Effector memory CD8-positive, alpha-beta T cell (primary cell): Measurements from ENCODE around the gene ARHGAP15.

ENCODE experiments used
- ATAC-seq: fragments of 150-1000 bp; cut with Tn5 transposase; replicated peaks from 2 replicates; pipeline ENCODE4 v1.10.0; 2021; ENCODE audit warnings: mild to moderate bottlenecking, moderate library complexity
- DNase-seq, 3 experiments: peaks; one replicate each; pipeline ENCODE4 v3.0.0; 2021
- H3K27ac Mint-ChIP-seq, 2 donors: one replicate each; pipeline ENCODE4 v1.8.0; 2022; ENCODE audit warnings: mild to moderate bottlenecking in 2 of 2, mixed read lengths in 2 of 2, moderate library complexity in 2 of 2
- H3K27me3 Mint-ChIP-seq, 2 donors: one replicate each; pipeline ENCODE4 v1.8.0; 2022; ENCODE audit warnings: mixed read lengths in 2 of 2
- H3K36me3 Mint-ChIP-seq: one replicate; pipeline ENCODE4 v1.8.0; 2022; ENCODE audit warnings: mild to moderate bottlenecking, moderate library complexity, mixed read lengths; ENCODE audit not compliant: insufficient read depth
- H3K4me1 Mint-ChIP-seq, 2 donors: one replicate each; pipeline ENCODE4 v1.8.0; 2022; ENCODE audit warnings: low read depth in 2 of 2, mixed read lengths in 2 of 2
- H3K4me3 Mint-ChIP-seq, 2 donors: one replicate each; pipeline ENCODE4 v1.8.0; 2022; ENCODE audit warnings: mild to moderate bottlenecking in 2 of 2, mixed read lengths in 2 of 2, moderate library complexity in 2 of 2
- H3K9me3 Mint-ChIP-seq, 2 donors: one replicate each; pipeline ENCODE4 v1.8.0; 2022; ENCODE audit warnings: mixed read lengths in 2 of 2

Gene ARHGAP15

GRCh38 chr2:143229411-143229810 is 100.2 kb downstream of the ARHGAP15 start:
- Mint-ChIP-seq H3K27me3 (no peaks in the 10 kb centered on the region), H3K4me1 (peaks cover 2 to 16% of the 10 kb centered on the region in 2 donors), H3K4me3 (no peak overlapping the region), H3K9me3 (peaks cover 2 to 16% of the 10 kb centered on the region in 2 donors), H3K27ac (no peak overlapping the region), H3K36me3 (peaks cover 18% of the 10 kb centered on the region)
- ATAC-seq (no peak), DNase-seq (no peak)

GRCh38 chr2:143229952-143230351 is 100.7 kb downstream of the ARHGAP15 start:
- DNase-seq, result no peak
- H3K4me3 Mint-ChIP-seq, result no peak overlapping the region
- no peak overlapping the region for H3K27ac Mint-ChIP-seq
- no peak for ATAC-seq
- no peaks in the 10 kb centered on the region for H3K27me3 Mint-ChIP-seq
- peaks cover 2 to 17% of the 10 kb centered on the region in 2 donors for H3K4me1 Mint-ChIP-seq
- H3K9me3 Mint-ChIP-seq, result peaks cover 2 to 17% of the 10 kb centered on the region in 2 donors
- H3K36me3 Mint-ChIP-seq, result peaks cover 16% of the 10 kb centered on the region

DNA sequence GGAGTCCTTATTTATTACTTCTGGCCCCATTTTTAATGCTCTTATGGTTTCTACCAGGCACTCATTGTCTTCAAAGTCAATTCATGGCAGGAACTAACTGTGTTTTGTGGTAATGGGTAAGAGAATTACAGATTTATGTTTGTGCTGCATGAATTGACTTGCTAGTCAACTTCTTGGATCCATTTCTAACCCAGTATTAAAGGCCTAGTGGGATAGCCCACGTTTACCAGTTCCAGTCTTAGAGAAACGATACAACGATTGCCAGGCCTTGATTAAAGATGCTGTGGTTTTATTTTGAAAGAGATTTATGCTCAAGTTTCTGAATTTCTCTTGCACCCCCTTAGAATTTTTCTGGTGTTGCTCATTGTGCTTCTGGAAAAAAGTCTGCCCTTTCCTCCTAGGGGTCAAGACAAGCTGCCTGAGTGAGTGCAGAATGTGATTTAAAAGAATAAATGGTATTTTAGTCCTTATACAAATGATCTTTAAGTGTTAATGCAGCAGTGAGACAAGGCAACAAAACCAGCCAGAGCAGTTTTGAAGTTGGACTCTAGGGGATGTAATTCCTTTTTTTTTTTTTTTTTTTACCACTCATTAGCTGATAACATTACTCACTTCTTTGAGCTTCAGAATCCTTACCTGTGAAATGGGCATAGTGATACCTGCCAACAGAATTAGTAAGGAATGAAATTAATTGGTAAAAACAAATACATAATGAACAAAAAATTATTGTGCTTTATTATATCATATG is 101.5 kb downstream of the ARHGAP15 start:
- peaks cover 2 to 17% of the 10 kb centered on the region in 2 donors for H3K9me3 Mint-ChIP-seq
- no peak for ATAC-seq
- peaks cover 2 to 22% of the 10 kb centered on the region in 2 donors for H3K4me1 Mint-ChIP-seq
- no peak for DNase-seq
- H3K27ac Mint-ChIP-seq, result peak overlapping the region in 1 of 2 donors; percentile 22
- peaks cover 16% of the 10 kb centered on the region for H3K36me3 Mint-ChIP-seq
- H3K4me3 Mint-ChIP-seq, result no peak overlapping the region
- no peaks in the 10 kb centered on the region for H3K27me3 Mint-ChIP-seq

- ATAC-seq (no peak), DNase-seq (no peak)
- H3K36me3 Mint-ChIP-seq, result peaks cover 16% of the 10 kb centered on the region
- H3K27me3 Mint-ChIP-seq, result no peaks in the 10 kb centered on the region
- no peak overlapping the region for H3K4me3 Mint-ChIP-seq
- H3K4me1 Mint-ChIP-seq, result peaks cover 0 to 19% of the 10 kb centered on the region in 2 donors
- H3K9me3 Mint-ChIP-seq, result peaks cover 2 to 17% of the 10 kb centered on the region in 2 donors
- H3K27ac Mint-ChIP-seq, result peak overlapping the region in 1 of 2 donors; percentile 11
Observed at GRCh38 chr2:143231254-143231645, 102.0 kb downstream of the ARHGAP15 start.

DNA sequence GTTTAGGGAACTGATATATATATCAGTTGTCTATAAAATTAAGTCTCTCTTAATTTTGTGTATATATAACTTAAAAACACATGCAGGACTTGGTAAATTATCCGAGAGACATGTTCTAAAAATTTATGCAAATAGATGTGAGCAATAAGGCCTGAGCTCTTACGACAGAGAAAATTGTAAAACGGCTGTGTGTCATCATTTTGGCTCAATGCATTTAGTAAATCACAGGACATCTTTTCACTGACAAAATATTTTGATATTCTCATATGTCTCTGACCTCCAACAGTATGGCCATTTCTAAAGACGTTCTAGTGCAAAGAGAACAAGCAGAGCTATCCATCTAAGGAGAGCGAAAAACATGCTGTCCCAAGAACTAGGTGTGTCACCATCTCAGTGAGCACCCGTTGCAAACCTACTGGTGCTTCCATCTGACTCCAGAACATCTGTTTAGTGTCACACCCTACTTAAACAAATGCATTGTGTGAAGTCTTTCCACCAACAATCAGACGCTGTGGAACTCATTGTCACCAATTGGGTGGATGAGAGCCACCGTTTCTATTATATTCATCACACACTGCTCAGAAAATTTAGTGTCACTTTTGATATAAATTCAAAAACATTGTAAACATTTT is 108.0 kb downstream of the ARHGAP15 start:
- Mint-ChIP-seq H3K27me3 (no peaks in the 10 kb centered on the region), H3K4me3 (no peak overlapping the region), H3K36me3 (peaks cover 9% of the 10 kb centered on the region), H3K27ac (no peak overlapping the region), H3K4me1 (peaks cover 3 to 31% of the 10 kb centered on the region in 2 donors), H3K9me3 (peaks cover 2 to 17% of the 10 kb centered on the region in 2 donors)
- no peak for ATAC-seq
- no peak for DNase-seq

DNA sequence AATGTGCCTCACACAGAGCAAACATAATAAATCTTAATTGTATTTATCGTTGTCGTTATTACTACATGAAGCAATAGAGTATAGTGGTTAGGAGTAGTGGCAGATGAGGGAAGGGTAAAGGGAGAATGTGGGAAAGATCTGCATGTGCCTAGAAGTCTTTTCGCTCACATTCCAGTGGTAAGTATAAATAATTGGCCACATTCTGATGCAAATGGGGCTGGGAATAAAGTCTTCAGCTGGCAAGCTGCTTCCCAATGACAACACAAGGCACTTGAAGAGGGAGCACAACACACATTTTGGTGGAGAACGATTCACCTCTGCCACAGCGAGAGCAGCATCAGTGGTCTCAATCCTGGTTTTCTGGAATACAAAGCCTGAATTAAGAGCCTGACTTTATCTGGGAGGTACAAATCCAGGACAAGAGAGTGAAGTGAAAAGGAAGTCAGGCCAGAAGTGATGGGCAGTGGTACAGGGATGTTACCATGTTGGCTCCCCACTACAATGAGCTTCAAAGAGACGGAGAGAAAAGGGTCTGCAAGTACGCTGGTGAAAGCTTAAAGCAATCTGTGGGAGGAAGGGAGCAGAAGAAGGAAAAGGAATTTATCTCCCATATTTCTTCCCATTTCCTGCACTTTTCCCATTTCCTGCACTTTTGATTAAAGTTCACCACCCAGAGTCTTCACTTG is 112.3 kb downstream of the ARHGAP15 start:
- DNase-seq (no peak), ATAC-seq (no peak)
- Mint-ChIP-seq H3K4me1 (peaks cover 3 to 20% of the 10 kb centered on the region in 2 donors), H3K9me3 (no peaks in the 10 kb centered on the region), H3K27me3 (no peaks in the 10 kb centered on the region), H3K27ac (no peak overlapping the region), H3K4me3 (no peak overlapping the region), H3K36me3 (peaks cover 4% of the 10 kb centered on the region)

DNA sequence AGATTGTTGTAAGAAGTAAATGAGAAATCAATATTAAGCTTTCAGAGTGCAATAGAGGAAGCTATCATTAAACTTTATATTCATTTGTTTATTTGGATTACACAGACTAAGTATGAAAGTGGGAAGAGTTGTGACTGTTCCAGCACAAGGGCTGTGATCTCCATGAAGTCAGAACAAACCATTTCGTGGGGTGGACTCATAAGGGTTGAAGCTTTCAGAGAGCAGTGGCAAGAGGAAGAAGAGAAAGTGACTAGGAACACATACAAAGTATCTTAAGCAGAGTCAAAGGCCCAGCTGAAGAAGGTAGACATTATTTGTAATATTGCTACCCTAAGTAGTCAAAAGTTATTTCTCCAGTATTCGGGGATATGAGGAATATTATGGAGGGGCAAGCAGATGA is 117.0 kb downstream of the ARHGAP15 start:
- H3K4me3 Mint-ChIP-seq, result no peak overlapping the region
- H3K36me3 Mint-ChIP-seq, result peaks cover 10% of the 10 kb centered on the region
- H3K27ac Mint-ChIP-seq, result no peak overlapping the region
- H3K27me3 Mint-ChIP-seq, result no peaks in the 10 kb centered on the region
- no peaks in the 10 kb centered on the region for H3K9me3 Mint-ChIP-seq
- DNase-seq (no peak), ATAC-seq (no peak)
- peaks cover 4 to 18% of the 10 kb centered on the region in 2 donors for H3K4me1 Mint-ChIP-seq

GRCh38 chr2:143246815-143247744 is 117.9 kb downstream of the ARHGAP15 start:
- Mint-ChIP-seq H3K27ac (no peak overlapping the region), H3K27me3 (no peaks in the 10 kb centered on the region), H3K9me3 (no peaks in the 10 kb centered on the region), H3K4me3 (no peak overlapping the region), H3K4me1 (peaks cover 4 to 14% of the 10 kb centered on the region in 2 donors), H3K36me3 (peaks cover 17% of the 10 kb centered on the region)
- peak; percentile 89 for ATAC-seq
- peak in 1 of 3 experiments; percentile 20 for DNase-seq

- no peaks in the 10 kb centered on the region for H3K27me3 Mint-ChIP-seq
- peaks cover 20% of the 10 kb centered on the region for H3K36me3 Mint-ChIP-seq
- H3K27ac Mint-ChIP-seq, result peak overlapping the region; percentile 59 to 70
- no peak overlapping the region for H3K4me3 Mint-ChIP-seq
- peaks cover 11 to 22% of the 10 kb centered on the region in 2 donors for H3K4me1 Mint-ChIP-seq
- H3K9me3 Mint-ChIP-seq, result no peaks in the 10 kb centered on the region
- no peak for DNase-seq
- no peak for ATAC-seq
Observed at GRCh38 chr2:143248631-143249030, 119.4 kb downstream of the ARHGAP15 start.

DNA sequence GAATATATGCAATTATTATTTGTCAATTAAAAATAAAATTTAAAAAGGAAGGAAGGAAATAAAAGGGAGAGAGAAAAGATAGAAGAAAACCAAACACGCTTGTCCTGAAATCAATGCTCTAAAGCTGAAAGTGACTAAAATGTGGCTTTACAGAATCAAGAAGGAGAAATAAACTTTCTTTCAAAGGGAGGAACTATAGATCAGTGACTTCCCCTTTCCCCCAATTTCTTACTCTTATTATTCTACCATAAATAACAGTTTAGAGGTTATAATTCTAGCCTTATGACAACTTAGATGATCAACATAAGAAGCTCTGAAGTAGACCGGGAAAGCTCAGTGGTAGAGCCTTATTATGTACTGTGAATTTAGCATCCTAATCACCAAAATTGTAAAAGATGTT is 122.5 kb downstream of the ARHGAP15 start:
- Mint-ChIP-seq H3K4me1 (peaks cover 29 to 44% of the 10 kb centered on the region in 2 donors), H3K9me3 (no peaks in the 10 kb centered on the region), H3K4me3 (peak overlapping the region; percentile 71 to 72), H3K36me3 (peaks cover 20% of the 10 kb centered on the region), H3K27me3 (no peaks in the 10 kb centered on the region), H3K27ac (peak overlapping the region; percentile 87)
- no peak for ATAC-seq
- DNase-seq, result no peak

DNA sequence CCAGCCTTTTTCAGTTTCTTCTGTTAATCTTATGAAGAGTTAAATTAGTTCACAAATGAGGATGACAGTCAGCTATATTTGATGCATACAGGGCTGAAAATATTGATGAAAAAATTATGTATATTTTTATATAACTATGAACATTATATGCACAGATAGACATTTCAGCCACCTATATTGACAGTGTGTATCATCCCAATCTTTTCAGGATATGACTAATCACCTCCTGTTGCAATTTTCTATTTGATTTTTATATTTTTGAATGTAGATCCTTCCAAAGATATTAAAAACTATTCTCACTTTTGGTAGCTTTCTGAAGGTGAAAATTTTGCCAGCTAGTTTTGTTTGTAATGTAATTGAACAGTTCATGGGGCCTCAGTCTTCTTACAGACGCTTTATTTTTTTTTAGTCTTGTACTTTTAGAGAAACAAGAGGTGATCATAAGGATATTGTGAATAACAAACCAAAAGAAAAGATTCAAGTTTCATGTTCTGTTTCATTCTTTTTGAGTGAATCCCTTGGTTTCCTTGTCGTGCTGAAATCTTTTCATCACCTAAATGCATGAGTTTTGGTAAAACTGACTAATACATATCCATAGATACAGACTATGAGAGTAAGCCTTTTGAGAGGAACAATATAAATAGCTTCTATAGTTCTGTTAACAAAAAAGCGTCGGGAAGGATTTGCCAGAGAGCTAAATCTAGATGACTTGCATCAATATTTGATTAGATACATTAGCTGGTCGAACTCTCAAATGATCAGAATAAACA is 123.1 kb downstream of the ARHGAP15 start:
- H3K27ac Mint-ChIP-seq, result peak overlapping the region; percentile 87
- H3K4me1 Mint-ChIP-seq, result peaks cover 30 to 50% of the 10 kb centered on the region in 2 donors
- H3K9me3 Mint-ChIP-seq, result no peaks in the 10 kb centered on the region
- DNase-seq, result no peak
- H3K27me3 Mint-ChIP-seq, result no peaks in the 10 kb centered on the region
- ATAC-seq, result no peak
- H3K4me3 Mint-ChIP-seq, result peak overlapping the region; percentile 72 to 73
- H3K36me3 Mint-ChIP-seq, result peaks cover 18% of the 10 kb centered on the region

GRCh38 chr2:143254110-143254509 is 124.9 kb downstream of the ARHGAP15 start:
- no peaks in the 10 kb centered on the region for H3K27me3 Mint-ChIP-seq
- H3K9me3 Mint-ChIP-seq, result no peaks in the 10 kb centered on the region
- ATAC-seq, result peak; percentile 47
- peak overlapping the region; percentile 84 to 87 for H3K27ac Mint-ChIP-seq
- peaks cover 39 to 57% of the 10 kb centered on the region in 2 donors for H3K4me1 Mint-ChIP-seq
- H3K4me3 Mint-ChIP-seq, result peak overlapping the region; percentile 64 to 68
- peaks cover 17% of the 10 kb centered on the region for H3K36me3 Mint-ChIP-seq
- peak in 2 of 3 experiments; percentile 27 to 33 for DNase-seq
